ENCODE results near the gene CEP89.
"Not testable (repeated sequence)": the region's sequence is repeated elsewhere in the genome, so short reads cannot be mapped to it uniquely, and the experiment has no call there.

Gene CEP89

DNA sequence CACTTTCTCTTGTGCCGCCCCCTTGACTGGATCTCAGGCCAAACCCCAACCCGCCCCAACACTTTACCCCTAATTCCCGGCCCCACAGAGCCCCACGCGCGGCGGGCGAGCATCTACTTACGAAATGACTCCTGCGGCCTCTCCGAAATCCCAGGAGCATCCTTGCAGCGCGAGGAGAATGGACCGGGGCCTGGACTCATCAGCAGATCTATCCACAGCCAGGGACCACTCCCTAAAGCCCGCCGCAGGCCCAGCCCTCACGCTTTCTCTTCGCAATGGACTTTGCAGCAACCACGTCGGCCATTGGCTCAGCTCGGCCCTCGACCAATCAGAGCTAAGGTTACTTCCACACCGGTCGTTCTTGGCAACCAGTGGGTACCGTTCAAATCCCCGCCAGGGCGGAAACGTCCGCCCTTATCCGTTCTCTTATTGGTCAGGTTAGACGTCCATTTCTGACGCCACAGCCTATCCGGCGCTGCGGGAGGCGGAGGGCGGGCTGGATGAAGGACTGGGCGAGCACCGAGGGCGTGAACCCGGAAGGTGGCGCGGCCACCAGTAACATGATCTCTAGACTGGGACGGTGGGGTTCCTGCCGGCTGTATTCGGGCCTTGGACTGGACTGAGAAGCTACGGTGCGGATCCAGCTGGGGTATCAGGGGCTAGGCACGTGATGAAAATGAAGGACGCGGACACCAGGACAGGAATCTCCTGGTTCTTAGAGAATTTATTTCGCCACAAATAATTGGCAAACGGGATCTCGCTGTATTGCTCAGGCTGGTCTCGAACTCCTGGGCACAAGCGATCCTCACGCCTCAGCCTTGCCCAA lies at the start of gene CEP89, which contains the start of gene FAAP24:
Gene CEP89 (minus strand): TSS at position 244 of the 826 bp plus-strand sequence. CDS start 84 bp downstream, at position 160.
Gene FAAP24 (plus strand): TSS at position 528 of the 826 bp plus-strand sequence. CDS start 955 bp downstream, outside the sequence.
- peak; percentile 99 for DNase-seq (ENCODE audit: low read depth)

DNA sequence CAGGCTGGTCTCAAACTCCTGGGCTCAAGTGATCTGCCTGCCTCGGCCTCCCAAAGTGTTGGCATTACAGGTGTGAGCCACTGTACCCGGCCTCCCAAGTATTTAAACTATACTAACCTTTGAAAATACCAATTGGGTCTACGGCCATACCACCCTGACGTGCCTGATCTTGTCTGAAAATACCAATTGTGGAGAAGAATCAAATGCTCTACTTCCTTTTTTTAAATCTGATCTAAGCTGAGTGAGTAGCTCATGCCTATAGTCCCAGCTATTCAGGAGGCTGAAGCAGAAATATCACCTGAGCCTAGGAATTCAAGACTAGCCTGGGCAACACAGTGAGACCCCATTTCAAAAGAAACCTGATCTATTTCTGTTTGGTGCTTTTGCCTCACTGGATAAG lies 39.1 kb upstream of the CEP89 start:
- not testable (repeated sequence) for DNase-seq (ENCODE audit: low read depth)

DNA sequence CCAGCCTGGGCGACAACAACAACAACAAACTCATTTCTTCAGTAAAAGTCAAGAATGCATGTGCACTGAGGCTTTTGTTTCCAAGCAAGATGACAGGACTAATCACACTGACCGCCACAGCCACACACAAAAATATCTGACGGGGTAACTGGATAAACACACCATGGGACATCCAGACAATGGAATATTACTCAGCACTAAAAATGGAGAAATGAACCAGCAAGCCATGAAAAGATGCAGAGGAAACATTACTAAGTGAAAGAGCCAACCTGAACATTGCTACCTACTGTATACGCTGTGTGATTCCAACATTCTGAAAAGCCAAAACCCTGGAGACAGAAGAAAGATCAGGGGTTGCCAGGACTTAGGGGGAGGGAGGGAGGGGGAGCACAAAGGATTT lies 37.0 kb upstream of the CEP89 start:
- DNase-seq (ENCODE audit: low read depth): no peak

DNA sequence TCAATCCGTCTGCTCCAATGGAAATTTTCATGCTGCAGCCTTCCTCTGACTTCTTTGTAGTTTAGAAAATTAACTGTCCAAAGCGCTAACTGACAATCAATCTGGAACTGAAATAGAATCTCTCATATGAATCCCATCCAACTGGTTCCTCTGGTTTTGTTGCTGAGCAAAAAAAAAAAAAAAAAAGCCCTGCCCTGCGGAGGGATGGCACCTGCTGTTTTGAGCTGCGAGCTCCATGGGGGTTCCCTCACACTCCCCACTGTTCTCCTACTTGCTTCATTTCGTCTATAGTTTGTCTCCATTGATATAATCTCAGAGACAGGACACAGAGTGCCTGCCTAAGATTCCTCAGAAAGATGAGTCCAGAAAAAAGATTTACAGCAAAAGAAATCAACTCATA lies 33.7 kb upstream of the CEP89 start:
- DNase-seq (ENCODE audit: low read depth): no peak

DNA sequence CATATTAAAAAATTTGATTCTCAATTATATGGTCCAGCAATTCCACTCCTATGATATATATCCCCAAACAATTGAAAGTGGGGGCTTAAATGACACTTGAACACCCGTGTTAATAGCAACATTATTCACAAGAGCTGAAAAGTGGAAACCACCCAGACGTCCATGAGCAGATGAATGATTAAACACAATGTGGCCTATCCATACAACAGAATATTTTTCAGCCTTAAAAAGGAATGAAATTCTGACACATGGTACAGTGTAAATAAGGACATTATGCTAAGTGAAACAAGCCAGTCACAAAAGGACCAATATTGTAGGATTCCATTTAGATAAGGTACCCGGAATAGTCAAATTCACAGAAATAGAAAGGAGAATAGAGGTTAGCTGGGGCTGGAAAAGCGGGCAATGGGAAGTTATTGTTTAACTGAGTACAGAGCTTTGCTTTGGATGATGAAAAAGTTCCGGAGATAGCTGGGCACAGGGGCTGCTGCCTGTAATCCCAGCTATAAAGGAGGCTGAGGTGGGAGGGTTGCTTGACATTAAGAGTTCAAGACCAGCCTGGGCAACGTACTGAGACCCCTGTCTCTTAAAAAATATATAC lies 31.8 kb upstream of the CEP89 start:
- DNase-seq (ENCODE audit: low read depth): not testable (repeated sequence)

DNA sequence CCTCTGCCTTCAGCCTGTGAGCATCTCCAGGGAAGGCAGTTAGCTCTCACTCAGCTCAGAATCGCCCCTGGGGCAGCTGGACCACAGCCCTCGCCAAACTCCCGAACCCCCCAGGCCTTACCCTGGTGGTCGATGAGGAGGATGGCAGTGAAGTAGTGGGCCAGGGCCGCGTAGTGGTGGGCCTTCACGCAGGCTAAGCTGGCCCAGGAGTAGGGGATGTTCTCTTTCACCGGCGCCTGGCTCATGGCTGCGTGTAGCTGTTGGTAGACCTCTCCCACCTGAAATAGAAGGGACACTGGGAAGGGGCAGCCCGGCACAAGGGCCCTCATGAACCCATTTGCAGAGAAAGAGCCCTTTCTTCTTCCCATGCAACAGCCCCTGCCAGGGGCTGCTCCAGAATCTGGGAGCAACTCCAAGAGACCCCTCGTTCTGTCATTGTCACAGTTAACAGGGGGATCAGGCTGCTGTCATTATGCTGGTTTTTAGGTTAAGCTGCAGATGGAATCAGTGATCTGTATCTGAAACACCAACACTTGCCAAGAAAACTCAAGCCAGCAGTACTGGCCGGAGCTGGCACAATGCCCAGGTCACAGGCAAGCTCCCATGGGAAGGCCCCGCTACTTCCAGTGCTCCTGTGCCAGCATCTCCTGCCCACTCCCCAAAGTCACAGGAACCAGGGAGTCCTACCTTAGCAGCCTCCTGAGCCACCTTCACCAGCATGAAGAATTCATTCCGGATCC lies 30.5 kb upstream of the CEP89 start:
- DNase-seq (ENCODE audit: low read depth): not testable (repeated sequence)

DNA sequence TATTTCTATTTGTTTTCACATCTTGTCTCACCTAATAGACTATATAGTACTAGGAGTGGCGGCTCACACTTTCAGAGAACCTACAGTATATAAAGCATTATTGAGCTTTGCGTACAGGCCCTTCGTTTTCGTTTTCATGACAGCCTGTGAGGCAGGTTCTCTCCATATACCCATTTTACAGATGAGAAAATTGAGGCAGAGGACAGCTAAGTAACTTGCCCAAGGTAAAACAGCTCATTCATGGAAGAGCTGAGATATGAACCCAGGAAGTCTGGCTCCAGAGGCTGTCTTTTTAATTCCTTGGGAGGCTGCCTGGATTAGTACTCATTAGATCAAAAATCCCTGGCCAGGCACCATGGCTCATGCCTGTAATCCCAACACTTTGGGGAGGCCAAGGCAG lies 29.2 kb upstream of the CEP89 start:
- no peak for DNase-seq (ENCODE audit: low read depth)

DNA sequence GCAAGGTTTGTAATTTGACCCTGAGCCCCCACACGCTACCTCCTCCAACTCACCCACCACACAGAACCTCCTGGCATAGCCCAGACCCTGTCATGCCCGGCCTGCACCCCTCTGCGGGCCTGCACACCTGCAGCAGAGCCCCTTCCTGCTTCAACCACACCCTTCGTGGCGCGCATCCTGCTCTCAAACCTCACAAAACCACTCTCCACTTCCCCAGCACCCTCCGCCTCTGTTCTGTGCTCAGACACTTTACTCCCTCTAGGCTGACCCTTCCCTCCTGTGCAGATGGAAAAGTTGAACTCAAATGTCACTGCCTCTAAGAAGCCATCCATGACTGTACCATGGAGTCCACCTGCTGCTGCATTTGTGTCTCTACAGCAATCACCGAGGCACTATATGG lies 28.8 kb upstream of the CEP89 start:
- no peak for DNase-seq (ENCODE audit: low read depth)

DNA sequence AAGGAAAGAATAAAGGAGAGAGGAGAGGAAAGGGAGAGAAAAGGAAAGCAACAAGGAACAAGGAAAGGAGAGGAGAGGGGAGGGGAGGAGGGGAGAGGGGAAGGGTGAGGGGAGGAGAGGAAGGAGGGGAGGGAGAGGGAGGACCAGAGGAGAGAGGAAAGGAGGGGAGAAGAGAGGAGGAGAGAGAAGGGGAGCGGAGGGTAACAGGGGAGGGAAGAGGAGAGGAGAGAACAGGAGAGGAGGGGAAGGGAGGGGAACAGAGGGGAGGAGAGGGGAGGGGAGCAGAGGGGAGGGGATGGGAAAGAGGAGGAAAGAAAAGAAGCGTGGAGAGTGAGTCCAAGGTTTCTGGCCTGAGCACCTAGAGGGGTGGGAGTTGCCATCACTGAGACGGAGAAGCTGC lies 27.0 kb upstream of the CEP89 start:
- no peak for DNase-seq (ENCODE audit: low read depth)

DNA sequence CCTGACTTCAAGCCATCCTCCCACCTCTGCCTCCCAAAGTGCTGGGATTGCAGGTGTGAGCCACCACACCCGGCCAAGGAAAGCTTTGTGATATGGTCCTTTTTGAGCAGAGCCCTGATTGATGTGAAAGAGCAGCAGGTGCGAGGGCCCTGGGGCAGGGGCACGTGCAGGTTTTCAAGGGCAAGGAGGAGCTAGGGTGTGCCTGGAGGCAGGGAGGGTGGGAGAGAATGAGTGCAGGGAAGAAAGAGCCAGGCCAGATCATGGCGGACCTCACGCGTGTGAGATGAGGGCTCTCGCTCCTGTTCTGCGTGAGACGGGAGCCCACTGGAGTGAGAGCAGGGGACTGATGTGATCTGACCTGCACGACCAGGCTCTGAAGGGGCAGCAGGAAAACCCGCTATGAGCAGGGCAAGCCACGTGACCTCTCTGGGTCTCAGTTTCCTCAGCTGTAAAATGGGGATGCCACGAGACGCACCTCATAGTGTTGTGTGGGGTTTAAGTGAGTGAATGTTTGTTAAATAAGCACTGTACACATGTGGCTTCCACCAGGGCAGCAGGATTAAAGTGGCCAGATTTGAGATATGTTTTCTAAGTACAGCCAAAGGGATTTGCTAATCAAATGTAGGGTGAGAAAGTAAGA lies 26.1 kb upstream of the CEP89 start:
- DNase-seq (ENCODE audit: low read depth): no peak

DNA sequence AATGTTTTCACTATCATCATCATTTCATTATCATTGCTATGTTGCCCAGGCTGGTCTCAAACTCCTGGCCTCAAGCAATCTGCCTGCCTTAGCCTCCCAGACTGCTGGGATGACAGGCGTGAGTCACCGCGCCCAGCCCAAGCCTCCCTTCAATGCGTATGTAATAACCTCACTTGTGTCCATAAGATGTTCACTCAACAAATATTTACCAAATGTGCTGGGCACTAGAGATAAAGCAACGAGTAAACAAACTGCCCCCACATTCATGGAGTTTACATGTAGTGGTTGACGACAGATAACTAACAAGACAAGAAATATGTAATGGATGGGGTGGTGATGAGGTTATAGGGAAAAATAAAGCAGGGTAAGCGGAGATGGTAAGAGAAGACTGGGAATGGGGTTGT lies 25.3 kb upstream of the CEP89 start:
- not testable (repeated sequence) for DNase-seq (ENCODE audit: low read depth)

DNA sequence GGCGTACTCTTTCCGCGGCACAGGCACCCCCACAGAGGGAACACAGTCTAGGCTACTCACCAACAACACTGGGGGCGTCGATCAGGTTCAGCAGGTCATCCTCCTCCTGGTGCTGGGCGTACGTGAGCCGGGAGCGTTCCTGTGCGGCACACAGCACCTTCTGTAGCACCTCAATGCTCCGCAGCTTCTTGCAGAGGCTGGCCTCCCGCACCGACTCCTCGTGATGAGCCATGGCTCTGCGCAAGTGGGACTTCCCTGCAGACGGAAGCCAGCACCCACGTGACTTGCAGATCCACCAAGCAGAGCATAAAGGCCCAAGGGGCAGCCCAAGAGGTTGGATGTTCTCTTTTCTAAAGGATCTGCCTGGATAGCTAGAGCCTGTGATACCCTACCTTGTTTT lies 24.2 kb upstream of the CEP89 start:
- DNase-seq (ENCODE audit: low read depth): not testable (repeated sequence)

DNA sequence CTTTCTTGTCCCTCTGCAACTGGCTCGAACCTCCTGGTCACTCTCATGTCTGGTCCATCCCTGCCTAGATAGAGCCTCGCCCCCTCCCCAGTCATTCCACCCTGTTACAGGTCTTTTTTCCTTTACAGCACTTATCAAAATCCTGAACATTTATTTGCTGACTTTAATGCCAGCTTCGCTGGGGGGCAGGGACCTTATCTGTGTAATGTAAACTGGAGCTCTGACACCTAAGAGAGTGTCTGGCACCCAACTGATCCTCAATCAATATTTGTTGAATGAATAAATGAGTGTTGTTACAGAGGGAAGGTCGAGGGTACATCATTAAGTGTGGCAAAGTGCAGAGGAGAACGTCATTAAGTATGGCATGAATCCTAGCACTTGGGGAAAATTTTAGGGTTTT lies 17.0 kb upstream of the CEP89 start:
- DNase-seq (ENCODE audit: low read depth): no peak

DNA sequence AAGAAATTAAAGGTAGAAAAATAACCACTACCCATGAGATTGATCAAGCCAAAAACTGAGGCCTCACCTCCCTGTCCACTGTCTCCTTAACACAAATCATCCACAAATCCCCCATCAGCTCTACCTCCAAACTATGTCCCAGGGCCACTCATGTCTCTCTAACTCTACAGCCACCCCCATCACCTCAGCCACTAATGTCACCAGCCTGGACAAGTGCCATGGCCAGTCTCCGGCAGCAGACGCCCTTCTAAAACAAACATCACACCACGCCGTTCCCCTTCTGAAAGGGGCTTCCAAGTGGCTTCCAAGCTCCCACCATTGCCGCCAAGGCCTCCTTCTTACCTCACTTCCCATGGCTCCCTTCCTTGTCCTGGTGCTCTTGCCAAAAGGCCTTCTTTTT lies 16.5 kb upstream of the CEP89 start:
- not testable (repeated sequence) for DNase-seq (ENCODE audit: low read depth)

DNA sequence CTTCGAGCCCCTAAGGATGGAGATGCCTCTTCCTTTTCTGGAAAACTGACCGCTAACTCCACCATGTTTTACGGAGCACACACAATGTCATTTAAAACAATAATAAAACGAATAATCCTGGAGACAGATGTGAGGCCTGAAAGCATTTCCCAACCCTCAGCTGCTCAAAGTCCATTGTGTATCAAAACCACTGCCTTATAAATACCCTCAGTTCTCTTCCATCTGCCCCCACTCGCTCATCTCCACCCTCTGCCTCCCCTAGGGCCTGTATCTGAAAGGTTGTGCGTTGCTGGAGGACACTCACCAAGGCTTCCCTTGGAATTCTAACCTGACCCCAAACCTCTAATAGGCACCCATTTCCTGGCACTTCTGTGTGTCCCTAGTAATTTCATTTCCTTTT lies 10.7 kb upstream of the CEP89 start:
- DNase-seq (ENCODE audit: low read depth): not testable (repeated sequence)

DNA sequence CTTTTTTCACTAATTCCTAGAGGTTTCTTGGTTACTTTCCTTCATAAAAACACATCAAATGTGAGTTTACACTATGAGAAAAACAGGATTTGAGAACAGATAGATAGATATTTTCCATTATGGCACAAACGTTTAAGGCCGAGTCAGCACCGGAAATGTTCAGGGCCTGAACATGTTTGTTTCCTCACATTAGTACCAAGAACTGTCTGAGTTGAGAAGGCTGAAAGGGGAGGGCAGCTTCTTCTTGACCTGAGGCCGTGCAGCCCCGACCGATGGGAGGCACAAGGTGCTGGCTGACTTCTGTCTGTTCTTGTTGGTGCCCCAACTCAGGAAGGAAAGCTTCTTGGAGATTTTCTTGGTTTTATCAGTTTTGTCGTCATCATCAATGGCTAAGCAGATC lies 8.0 kb upstream of the CEP89 start:
- DNase-seq (ENCODE audit: low read depth): not testable (repeated sequence)

DNA sequence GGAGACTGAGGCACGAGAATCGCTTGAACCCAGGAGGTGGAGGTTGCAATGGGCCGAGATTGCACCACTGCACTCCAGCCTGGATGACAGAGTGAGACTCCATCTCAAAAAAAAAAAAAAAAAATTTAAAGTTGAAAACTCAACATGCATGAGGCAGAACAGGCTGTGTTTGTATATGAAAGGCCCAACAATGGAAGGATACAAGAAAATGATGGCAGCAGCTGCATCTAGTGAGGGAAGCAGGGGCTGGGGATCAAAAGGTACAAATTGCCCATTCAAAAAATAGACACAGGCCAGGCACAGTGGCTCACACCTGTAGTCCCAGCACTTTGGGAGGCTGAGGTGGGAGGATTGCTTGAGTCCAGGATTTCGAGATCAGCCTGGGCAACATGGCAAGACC lies 6.1 kb upstream of the CEP89 start:
- DNase-seq (ENCODE audit: low read depth): not testable (repeated sequence)

DNA sequence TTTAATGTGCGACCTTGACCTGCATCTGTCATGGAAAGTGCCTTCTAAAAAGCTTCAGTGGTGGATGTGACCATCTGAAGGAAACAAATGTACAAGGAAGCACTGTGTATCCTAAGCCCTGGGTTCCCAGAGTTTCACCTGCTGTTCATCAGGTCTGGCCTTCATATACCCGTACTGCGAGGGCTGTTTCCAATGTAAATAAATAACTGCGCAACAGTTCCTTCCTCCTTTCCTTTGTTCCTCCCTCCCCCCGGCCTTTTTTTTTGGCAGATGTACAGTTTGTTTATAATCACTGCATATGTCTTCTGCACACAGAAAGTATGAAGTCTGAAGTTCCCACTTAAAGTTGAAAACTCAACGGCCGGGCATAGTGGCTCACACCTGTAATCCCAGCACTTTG lies 5.5 kb upstream of the CEP89 start:
- DNase-seq (ENCODE audit: low read depth): no peak

DNA sequence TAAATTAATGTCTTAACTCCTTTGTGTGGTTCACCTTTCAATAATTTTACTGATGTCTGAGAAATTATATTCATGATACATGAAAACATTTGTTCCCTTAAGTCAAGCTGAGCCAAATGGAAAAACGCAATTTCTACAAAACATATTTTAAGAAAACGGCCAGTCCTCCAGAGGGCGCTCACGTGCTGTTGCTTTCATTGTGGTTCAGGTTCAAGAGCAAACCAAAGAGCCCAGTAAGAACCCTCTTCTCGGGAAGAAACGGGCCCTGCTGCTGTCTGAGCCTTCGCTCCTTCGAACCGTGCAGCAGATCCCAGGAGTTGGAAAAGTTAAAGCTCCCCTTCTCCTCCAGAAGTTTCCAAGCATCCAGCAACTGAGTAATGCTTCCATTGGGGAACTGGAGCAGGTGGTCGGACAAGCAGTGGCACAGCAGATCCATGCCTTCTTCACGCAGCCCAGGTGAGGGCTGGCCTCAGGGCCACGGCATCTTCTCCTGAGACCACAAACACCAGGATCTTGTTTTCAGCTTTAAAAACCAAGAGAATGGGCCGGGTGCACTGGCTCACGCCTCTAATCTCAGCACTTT lies 4.6 kb upstream of the CEP89 start:
- DNase-seq (ENCODE audit: low read depth): peak; percentile 51

DNA sequence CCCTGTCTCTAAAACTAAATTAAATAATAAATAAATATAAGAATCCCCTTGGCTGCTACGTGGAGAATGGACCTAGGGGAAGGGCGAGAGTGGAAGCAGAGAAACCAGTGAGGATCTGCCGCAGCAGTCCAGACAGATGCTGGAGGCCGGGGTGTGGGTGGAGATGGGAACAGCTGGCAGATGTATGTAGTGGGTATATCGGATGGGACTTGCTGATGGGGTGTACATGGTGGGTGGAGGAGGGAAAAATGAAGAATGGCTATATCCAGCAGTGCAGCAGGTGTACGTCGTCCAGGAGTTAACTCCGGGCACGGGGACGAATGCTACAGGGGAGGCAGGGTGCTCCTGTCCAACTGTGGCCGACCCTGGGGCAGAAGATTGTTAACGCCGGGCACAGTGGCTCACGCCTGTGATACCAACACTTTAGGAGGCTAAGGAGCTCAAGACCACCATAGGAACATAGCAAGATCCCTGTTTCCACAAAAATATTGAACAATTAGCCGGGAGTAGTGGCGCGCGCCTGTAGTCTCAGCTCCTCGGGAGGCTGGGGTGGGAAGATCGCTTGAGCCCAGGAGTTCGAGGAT lies 654 bp downstream of the CEP89 start:
- no peak for DNase-seq (ENCODE audit: low read depth)

DNA sequence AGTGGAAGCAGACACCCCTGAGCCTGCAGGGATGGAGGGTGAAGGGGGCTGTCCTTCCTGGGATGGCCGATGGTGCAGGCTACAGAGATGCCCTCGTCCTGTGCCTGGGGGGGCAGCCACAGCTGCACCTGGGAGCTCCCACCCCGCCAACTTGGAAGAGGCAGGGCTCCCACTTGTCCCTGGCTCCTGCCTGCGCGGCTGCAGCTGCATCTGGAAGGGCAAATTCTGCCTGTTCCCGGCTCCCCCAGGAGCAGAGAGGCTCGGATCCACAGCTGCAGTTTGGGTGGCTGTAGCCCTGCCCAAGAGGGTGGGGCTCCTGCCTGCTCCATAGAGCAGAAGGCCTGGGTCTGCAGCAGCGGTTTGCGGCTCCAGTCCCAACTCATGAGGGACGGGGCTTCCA lies 2.2 kb downstream of the CEP89 start:
- DNase-seq (ENCODE audit: low read depth): no peak

DNA sequence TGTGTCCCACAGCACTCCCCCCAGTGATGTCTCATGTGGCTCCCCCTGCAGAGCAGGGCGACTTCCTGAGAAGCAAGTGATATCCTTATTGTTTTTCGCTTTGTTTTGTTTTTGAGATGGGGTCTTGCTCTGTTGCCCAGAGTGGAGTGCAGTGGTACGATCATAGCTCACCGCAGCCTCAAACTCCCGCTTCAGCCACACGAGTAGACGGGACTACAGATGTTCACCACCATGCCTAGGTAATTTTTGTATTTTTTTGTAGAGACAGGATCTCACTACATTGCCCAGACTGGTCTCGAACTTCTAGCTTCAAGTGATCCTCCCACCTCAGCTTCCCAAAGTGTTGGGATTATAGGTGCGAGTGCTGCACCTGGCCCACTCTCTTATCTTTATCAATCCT lies 5.0 kb downstream of the CEP89 start:
- DNase-seq (ENCODE audit: low read depth): no peak
